Measurements from ENCODE around the gene SNX9.
"Not testable (repeated sequence)": the region's sequence is repeated elsewhere in the genome, so short reads cannot be mapped to it uniquely, and the experiment has no call there.

The SNX9 gene

GRCh38 chr6:157823001-157823527 is at the start of gene SNX9:
Gene SNX9, plus strand, starts transcription at chr6:157823246. Its CDS starts 189 bp downstream, at chr6:157823435.
- FAIRE-seq = no peak

DNA sequence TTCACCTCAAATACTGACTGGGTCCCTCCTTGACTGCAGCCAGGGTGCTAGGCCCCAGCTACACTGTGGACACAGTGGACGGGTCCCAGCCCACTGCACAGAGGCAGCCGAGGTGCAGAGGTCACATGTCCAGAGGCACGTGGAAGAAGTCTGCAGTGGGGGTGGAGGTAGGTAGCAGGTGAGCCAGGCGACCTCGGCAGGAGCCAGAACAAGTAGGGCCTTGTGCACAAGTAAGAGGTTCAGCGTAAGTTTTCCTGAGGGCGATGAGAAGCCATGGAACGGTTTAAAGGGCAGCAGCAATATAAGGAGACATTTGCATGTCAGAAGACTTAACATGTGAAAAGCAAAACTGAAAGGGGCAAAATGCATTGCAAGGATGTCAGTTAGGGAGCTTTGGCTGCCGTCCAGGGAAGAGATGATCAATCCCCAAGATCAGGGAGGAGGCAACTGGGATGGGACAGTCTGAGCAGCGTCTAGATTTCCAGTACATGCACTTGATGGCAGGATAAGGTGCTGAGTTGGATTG is 49.7 kb upstream of the SNX9 start:
- no peak for FAIRE-seq

DNA sequence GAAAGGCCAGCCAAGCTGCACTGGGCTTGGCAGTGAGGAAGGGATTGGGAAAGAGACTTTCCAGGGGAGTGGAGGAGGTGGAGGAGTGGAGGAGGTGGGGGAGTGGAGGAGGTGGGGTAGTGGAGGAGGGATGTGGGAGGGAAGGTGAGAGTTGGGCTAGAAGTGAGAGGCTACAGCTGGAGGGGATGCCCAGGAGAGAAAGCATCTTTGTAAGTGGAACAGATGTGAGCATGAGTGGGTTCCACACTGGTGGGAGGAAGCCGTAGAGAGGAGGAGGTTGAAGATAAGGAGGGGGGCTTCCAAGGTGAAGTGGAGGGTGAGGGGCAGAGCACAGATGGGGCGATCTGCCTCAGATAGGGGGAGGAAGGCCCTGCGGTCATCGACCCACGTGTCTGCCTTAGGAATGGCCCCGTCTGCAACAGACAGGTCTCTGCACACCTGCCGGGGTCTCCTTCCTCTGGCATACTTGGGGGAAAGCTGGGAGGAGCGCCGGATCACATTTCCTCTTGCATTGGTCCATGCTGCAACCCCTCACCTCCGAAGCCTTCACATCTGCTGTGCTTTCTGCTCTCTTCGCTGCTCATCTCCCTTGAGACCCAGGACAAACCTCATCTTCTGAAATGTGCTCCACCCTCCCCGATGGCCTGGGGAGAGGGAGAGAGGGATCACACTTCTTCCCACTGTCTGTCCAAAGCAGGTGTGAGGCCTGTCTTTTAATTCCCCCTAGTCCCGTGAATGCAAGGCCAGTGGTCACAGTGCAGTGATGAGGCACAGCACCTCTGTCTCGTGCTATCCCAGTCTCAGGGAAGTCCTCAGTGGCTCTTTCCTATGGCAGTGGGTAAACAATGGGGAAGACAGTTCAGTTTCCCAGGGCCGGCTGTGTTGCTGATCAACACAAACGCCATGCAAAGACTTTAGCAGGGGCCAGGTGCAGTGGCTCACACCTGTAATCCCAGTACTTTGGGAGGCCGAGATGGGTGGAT is 48.6 kb upstream of the SNX9 start:
- FAIRE-seq = no peak

GRCh38 chr6:157775376-157775775 is 47.7 kb upstream of the SNX9 start:
- FAIRE-seq = no peak

- FAIRE-seq = no peak
These were observed 45.7 kb upstream of the SNX9 start for GRCh38 chr6:157777344-157777743.

GRCh38 chr6:157778719-157779118 is 44.3 kb upstream of the SNX9 start:
- FAIRE-seq = no peak

GRCh38 chr6:157779705-157780604 is 43.1 kb upstream of the SNX9 start:
- FAIRE-seq = no peak

DNA sequence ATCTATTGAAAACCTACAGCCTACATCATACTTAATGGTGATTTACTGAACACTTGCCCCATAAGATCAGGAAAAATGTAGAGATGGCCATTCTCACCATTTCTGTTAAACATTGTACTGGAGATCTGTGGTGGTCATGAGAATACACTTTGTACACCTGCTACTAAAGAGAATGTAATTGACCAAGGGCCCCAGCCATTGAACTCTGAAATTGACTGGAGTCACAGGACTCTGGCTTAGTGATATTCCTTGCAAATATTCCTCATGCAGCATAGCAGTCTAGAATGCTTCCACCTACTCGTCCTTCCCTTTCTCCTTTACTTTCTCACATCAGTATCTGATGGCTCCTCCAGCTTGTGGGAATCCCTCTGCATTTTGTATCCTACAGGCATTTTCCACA is 37.4 kb upstream of the SNX9 start:
- no peak for FAIRE-seq

DNA sequence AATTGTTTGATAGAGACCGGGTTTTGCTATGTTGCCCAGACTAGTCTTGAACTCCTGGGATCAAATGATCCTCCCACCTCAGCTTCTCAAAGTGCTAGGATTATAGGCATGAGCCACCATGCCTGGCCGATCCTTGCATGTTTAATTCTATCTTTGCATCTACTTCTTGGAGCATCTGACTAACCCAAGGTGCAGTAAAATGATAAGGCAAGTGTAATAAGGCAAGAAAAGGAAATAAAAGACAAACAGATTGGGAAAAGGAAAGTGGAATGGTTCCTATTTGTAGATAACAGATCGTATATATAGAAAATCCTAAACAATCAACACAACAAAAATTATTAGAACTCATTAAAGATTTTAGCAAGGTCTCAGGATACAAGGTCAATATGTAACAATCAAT is 36.8 kb upstream of the SNX9 start:
- FAIRE-seq = no peak

- no peak for FAIRE-seq
These were observed 36.0 kb upstream of the SNX9 start for GRCh38 chr6:157787080-157787479.

DNA sequence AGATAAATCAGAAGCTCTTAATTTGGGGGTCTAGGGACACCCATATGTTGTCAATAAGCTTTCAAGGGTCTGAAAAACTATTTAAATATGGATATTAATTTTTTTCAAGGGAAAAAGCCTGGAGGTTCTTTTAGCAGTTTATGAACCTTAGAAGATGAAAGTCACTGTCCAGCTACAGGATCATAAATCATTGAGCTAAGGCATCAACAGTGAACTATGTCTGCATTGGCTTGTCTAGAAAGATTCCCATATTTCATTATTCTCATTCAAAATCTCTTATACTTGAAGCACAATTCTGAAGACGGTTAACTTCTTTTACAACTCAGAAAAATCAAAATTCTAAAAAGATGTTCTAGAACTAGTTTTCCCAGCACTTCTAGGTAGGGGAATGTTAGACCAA is 34.9 kb upstream of the SNX9 start:
- no peak for FAIRE-seq

GRCh38 chr6:157789297-157789696 is 33.7 kb upstream of the SNX9 start:
- FAIRE-seq = no peak

GRCh38 chr6:157789861-157790260 is 33.2 kb upstream of the SNX9 start:
- no peak for FAIRE-seq

GRCh38 chr6:157790548-157791160 is 32.4 kb upstream of the SNX9 start:
- no peak for FAIRE-seq

DNA sequence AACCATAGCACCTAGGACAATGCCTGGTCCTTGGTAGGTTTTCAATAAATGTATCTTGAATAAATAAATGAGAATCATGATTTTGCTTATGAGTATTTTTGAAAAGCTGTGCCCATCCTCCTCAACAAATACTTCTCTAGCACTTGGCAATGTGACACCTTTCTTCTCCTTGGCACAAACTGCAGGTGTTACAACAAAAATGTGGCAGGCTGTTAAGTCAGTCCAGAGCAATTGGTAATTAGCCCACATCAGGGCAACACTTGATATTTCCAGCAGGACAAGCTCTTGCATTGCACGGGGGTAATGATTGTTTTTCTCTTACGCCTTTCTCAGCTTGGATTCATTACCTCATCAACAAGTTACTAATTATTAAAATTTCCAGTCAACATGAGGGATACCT is 31.6 kb upstream of the SNX9 start:
- FAIRE-seq = no peak

GRCh38 chr6:157792671-157793070 is 30.4 kb upstream of the SNX9 start:
- no peak for FAIRE-seq

GRCh38 chr6:157794012-157794411 is 29.0 kb upstream of the SNX9 start:
- FAIRE-seq = not testable (repeated sequence)

- no peak for FAIRE-seq
These were observed 27.2 kb upstream of the SNX9 start for GRCh38 chr6:157795841-157796240.

- FAIRE-seq = no peak
These were observed 24.2 kb upstream of the SNX9 start for GRCh38 chr6:157798851-157799250.

GRCh38 chr6:157799561-157799960 is 23.5 kb upstream of the SNX9 start:
- not testable (repeated sequence) for FAIRE-seq

- FAIRE-seq = no peak
These were observed 22.4 kb upstream of the SNX9 start for GRCh38 chr6:157800420-157801237.
